Sigmoid colon (tissue), 6 donors: ENCODE data around the gene LASP1NB.

Experiments used
- DNase-seq: peaks from one replicate; pipeline ENCODE4 v3.0.0-alpha.2; 2019
- H3K27ac ChIP-seq, 4 donors: fragments of 200-600 bp; sonication (generic); one replicate each; pipeline ENCODE4 v1.5.1; 2016 to 2019; ENCODE audit warnings: mild to moderate bottlenecking in 1 of 4
- H3K27me3 ChIP-seq, 3 donors: fragments of 200-600 bp; sonication (generic); one replicate each; pipeline ENCODE4 v1.5.1; 2019; ENCODE audit warnings: mild to moderate bottlenecking in 1 of 3
- H3K36me3 ChIP-seq, 4 donors: fragments of 200-600 bp; sonication (generic); one replicate each; pipeline ENCODE4 v1.5.1; 2016 to 2019
- H3K4me1 ChIP-seq, 4 donors: fragments of 200-600 bp; sonication (generic); one replicate each; pipeline ENCODE4 v1.5.1; 2017 to 2019
- H3K4me3 ChIP-seq, 4 donors: fragments of 200-600 bp; sonication (generic); one replicate each; pipeline ENCODE4 v1.5.1; 2017 to 2019; ENCODE audit warnings: mild to moderate bottlenecking in 2 of 4, moderate library complexity in 1 of 4
- H3K9me3 ChIP-seq, 4 donors: fragments of 200-600 bp in 3 of 4; sonication (generic) in 3 of 4; one replicate each; pipeline versions ENCODE4 v1.5.1 to v1.6.1; 2013 to 2019
- EP300 ChIP-seq, 4 donors: sonication (generic); formaldehyde crosslinking; IDR thresholded peaks; one replicate each; pipeline ENCODE4 v1.6.1; 2017; ENCODE audit warnings: antibody characterized with exemption in 4 of 4
- POLR2A ChIP-seq, 2 donors: fragments of 450-650 bp; IDR thresholded peaks; one replicate each; pipeline ENCODE4 v1.6.1; 2016; ENCODE audit warnings: antibody characterized with exemption in 2 of 2, mild to moderate bottlenecking in 2 of 2, moderate library complexity in 2 of 2
- POLR2AphosphoS5 ChIP-seq, 4 donors: sonication (generic); formaldehyde crosslinking; IDR thresholded peaks; one replicate each; pipeline ENCODE4 v1.6.1; 2017; ENCODE audit warnings: antibody characterized with exemption in 4 of 4
- WGBS, 2 donors: extraction: QIAGEN DNeasy Blood & Tissue Kit; methylation state at CpG; one replicate each; pipeline ENCODE4 v1.1.7; 2013; 5-methylcytosine and 5-hydroxymethylcytosine counted together
- intact Hi-C: fragments of 100-400 bp; cut with DNase I; formaldehyde crosslinking; loops from one replicate; pipeline ENCODE4 v1.15.1; 2023
- TF ChIP-seq, protein P1 (sequence below), 4 experiments: fragments of 450-650 bp in 3 of 4; fragments of 200-600 bp in 1 of 4; IDR thresholded peaks; one replicate each; pipeline ENCODE4 v1.5.1; 2016 to 2019; ENCODE audit warnings: antibody characterized with exemption in 4 of 4, mild to moderate bottlenecking in 3 of 4, moderate library complexity in 2 of 4
- donor health status: healthy with polysubstance abuse.
- donor health status: healthy.

The LASP1NB gene

DNA sequence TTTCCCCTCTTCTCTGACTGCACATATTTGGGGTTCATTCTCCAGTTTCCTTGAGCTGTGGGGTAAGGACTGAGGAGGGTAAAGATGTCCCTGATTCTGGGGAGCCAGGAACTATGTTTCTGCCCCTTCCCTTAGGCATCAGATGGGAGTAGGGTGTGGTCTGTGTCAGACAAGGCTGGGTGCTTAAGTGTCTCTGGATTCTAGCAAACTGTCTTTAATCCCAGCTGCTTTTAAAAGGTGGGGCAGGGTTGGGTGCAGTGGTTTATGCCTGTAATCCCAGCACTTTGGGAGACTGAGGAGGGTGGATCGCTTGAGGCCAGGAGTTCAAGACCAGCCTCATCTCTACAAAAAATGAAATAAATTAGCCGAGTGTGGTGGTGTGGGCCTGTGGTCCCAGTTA, 42.5 kb upstream of the LASP1NB start:
- WGBS, 2 donors, result 76 to 90% methylated on average over 2 of the region's 2 CpGs
- intact Hi-C loops, result no loop called here
- no peak for DNase-seq
- Histone ChIP-seq H3K9me3 (no peaks in the 10 kb centered on the region), H3K27me3 (no peaks in the 10 kb centered on the region), H3K27ac (peak overlapping the region; percentile 50 to 74 (median 66)), H3K4me3 (no peak overlapping the region), H3K36me3 (peaks cover 0 to 24% (median 13%) of the 10 kb centered on the region in 4 donors), H3K4me1 (peaks cover 0 to 87% (median 75%) of the 10 kb centered on the region in 4 donors)
- TF ChIP-seq POLR2AphosphoS5 (IDR thresholded peaks at IDR 0.05) (no peak), POLR2A (IDR thresholded peaks at IDR 0.05) (no peak), EP300 (IDR thresholded peaks at IDR 0.05) (no peak)
- TF ChIP-seq, protein P1, sequence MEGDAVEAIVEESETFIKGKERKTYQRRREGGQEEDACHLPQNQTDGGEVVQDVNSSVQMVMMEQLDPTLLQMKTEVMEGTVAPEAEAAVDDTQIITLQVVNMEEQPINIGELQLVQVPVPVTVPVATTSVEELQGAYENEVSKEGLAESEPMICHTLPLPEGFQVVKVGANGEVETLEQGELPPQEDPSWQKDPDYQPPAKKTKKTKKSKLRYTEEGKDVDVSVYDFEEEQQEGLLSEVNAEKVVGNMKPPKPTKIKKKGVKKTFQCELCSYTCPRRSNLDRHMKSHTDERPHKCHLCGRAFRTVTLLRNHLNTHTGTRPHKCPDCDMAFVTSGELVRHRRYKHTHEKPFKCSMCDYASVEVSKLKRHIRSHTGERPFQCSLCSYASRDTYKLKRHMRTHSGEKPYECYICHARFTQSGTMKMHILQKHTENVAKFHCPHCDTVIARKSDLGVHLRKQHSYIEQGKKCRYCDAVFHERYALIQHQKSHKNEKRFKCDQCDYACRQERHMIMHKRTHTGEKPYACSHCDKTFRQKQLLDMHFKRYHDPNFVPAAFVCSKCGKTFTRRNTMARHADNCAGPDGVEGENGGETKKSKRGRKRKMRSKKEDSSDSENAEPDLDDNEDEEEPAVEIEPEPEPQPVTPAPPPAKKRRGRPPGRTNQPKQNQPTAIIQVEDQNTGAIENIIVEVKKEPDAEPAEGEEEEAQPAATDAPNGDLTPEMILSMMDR (IDR thresholded peaks at IDR 0.05), result no peak

DNA sequence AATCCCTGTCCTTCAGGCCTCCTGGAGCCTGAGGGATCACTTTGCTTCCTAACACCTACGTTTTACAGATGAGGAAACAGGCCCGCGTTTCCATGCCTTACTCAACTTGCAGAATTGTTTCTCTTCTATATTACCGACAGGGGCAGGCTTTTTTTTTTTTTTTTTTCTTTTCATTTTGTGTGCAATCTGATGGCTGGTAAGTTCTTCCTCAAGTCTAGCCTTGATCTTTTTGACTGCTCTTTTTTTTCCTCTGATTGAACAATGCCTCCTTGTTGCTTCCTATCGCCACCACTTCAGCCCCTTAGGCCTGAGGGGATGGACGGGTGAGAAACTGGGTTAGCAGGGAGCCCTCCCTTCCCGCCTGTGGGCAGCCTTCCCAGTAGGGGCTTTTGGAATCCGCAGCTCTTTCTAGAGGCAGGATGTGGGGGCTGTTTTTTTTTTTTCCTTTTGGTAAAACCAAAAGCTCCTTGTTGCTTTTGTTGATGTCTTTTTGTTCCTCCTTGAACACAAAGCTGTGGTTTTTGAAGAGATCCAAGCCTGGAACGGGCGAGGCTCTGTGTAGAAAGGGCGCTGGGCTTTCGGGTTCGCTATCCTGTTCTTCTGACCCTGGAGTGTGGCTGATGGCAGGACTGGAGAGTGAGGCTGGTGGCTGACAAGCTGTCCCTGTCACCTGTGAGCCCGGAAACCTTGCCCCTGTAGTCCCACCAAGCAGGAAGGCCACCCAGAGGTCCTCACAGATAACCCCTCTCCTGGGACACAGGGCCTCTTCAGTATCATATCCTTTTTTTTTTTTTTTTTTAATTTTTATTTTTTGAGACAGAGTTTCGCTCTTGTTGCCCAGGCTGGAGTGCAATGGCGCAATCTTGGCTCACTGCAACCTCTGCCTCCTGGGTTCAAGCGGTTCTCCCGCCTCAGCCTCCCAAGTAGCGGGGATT, 41.6 kb upstream of the LASP1NB start:
- Histone ChIP-seq H3K27me3 (no peaks in the 10 kb centered on the region), H3K4me1 (peaks cover 0 to 90% (median 72%) of the 10 kb centered on the region in 4 donors), H3K36me3 (peaks cover 0 to 22% (median 9%) of the 10 kb centered on the region in 4 donors), H3K27ac (peak overlapping the region; percentile 50 to 74 (median 66)), H3K4me3 (no peak overlapping the region), H3K9me3 (no peaks in the 10 kb centered on the region)
- WGBS, 2 donors, result 58 to 73% methylated on average over 19 of the region's 19 CpGs
- no peak for TF ChIP-seq EP300 (IDR thresholded peaks at IDR 0.05)
- no peak for TF ChIP-seq POLR2AphosphoS5 (IDR thresholded peaks at IDR 0.05)
- no peak for TF ChIP-seq POLR2A (IDR thresholded peaks at IDR 0.05)
- TF ChIP-seq, protein P1 (IDR thresholded peaks at IDR 0.05), result no peak
- intact Hi-C loops, result no loop called here
- no peak for DNase-seq

DNA sequence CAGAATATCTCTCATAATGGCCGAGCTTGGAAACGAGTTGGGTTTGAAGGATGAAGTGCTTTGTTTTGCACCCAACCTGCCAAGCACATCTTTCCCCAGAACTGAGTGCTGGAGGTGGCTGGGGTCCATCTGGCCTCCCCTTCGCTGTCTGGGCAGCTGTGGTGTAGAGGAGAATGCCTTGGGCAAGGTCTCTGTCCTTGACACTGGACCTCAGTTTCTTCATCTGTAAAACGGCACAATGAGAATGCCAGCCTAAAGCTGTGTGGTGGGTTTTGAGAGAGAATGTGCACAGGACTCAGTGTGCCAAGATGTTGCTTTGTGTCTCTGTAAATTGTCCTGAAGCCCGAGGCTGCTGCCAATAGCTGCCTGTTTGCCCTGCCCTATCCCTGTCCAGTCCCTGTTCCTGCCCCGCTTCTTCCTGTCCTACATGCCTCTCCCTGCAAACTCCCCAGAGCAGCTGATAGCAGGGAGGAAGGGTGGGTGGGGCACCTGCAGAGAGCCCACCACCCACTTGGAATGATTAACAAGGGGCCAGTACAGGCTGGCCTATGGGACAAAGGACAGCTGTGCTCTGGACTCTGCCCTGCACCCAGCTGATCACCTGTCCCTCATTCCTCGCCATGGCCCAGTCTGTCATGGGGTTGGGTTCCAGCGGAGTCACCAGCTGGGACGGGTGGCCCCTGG, 40.2 kb upstream of the LASP1NB start:
- WGBS, 2 donors, result 44 to 78% methylated on average over 9 of the region's 9 CpGs
- no peaks in the 10 kb centered on the region for H3K27me3 ChIP-seq
- H3K4me1 ChIP-seq, result peaks cover 0 to 79% (median 62%) of the 10 kb centered on the region in 4 donors
- intact Hi-C loops, result no loop called here
- H3K36me3 ChIP-seq, result peaks cover 4 to 28% (median 13%) of the 10 kb centered on the region in 4 donors
- H3K9me3 ChIP-seq, result no peaks in the 10 kb centered on the region
- no peak for DNase-seq
- no peak overlapping the region for H3K4me3 ChIP-seq
- TF ChIP-seq, protein P1 (IDR thresholded peaks at IDR 0.05), result no peak
- no peak for TF ChIP-seq POLR2A (IDR thresholded peaks at IDR 0.05)
- no peak for TF ChIP-seq EP300 (IDR thresholded peaks at IDR 0.05)
- TF ChIP-seq POLR2AphosphoS5 (IDR thresholded peaks at IDR 0.05), result no peak
- peak overlapping the region; percentile 22 to 74 (median 32) for H3K27ac ChIP-seq

GRCh38 chr17:38885728-38886642, 39.4 kb upstream of the LASP1NB start:
- WGBS, 2 donors, result 50 to 56% methylated on average over 11 of the region's 11 CpGs
- H3K36me3 ChIP-seq, result peaks cover 9 to 36% (median 21%) of the 10 kb centered on the region in 4 donors

More at GRCh38 chr17:38885728-38886642, 39.4 kb upstream of the LASP1NB start:
- intact Hi-C loops, result no loop called here
- TF ChIP-seq, protein P1 (IDR thresholded peaks at IDR 0.05), result no peak
- TF ChIP-seq POLR2A (IDR thresholded peaks at IDR 0.05) (no peak), EP300 (IDR thresholded peaks at IDR 0.05) (no peak), POLR2AphosphoS5 (IDR thresholded peaks at IDR 0.05) (no peak)
- H3K9me3 ChIP-seq, result no peaks in the 10 kb centered on the region
- H3K4me1 ChIP-seq, result peaks cover 0 to 71% (median 54%) of the 10 kb centered on the region in 4 donors
- peak overlapping the region in 2 of 4 donors; percentile 30 to 33 for H3K27ac ChIP-seq
- H3K27me3 ChIP-seq, result no peaks in the 10 kb centered on the region
- H3K4me3 ChIP-seq, result no peak overlapping the region
- no peak for DNase-seq
